ENCODE measurements around the gene FAM131B.
"Not testable (repeated sequence)": the region's sequence is repeated elsewhere in the genome, so short reads cannot be mapped to it uniquely, and the experiment has no call there.

Gene FAM131B

DNA sequence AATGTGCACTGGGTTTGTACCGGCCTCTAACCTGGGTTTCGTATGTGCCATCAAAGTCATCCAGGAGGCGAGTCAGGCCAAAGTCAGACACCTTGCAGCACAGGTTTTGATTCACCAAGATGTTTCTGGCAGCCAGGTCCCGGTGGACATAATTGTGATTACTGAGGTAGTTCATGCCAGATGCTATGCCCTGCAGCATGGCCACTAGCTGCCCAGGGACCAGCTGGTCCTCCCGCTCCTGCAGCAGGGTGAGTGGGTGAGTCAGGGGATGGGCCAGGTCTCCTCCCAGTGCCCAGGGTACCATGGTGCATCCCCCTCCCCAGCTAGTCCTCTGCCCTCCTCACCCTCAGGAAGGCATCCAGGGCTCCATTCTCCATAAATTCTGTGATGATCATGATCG, 32.3 kb upstream of the FAM131B start:
- no peak for DNase-seq (ENCODE audit: low spot score)

DNA sequence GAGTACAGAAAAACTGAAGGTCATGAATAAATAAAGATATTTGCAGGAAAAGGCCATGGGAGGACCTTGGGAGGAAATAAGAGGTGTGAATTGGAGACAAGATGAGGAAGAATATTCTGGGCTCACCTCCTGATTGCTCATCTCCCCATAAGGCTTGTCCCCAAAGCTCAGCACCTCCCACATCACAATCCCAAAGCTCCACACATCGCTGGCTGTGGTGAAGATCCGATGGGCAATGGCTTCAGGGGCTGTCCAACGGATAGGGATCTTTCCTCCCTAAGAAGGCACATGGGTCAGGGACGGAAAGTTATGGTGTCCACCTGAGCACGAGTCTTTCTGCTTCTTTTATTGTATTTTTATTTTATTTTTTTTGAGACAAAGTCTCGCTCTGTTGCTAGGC, 31.6 kb upstream of the FAM131B start:
- DNase-seq (ENCODE audit: low spot score) = no peak

DNA sequence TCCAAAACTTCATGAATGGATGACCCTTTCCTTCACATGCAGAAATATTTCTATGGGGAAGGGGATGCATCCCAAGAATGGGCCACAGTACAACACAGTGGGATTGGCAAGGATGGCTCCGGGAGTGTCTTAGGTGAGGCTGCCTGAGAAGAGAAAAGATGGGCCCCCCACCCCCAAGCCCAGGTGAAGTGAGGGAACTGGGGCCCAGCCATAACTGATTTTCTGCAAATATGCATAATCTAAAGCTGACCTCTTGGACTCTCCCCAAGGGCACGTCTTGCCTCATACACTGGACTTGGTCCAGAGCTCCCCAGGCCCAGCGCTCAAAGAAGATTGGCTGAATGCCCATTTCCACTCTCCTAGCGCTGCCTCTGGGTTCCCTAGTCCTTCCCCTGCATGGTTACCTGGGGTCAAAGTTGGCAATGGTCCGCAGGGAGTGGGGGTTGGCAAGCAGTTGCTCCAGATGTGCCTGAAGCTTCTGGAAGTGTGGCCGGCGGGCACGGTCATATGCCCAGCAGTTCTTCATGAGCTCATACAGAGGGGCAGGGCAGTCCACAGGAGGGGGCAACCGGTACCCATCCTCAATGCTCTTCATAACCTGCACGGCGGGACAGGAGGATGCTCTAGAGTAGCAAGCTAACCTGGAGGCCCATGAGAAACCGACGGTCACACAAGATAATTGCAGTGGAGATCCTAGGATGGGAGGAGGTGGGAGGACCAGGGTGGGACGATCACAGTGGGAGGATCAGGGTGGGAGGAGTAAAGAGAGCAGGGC, 30.9 kb upstream of the FAM131B start:
- DNase-seq (ENCODE audit: low spot score) = no peak

DNA sequence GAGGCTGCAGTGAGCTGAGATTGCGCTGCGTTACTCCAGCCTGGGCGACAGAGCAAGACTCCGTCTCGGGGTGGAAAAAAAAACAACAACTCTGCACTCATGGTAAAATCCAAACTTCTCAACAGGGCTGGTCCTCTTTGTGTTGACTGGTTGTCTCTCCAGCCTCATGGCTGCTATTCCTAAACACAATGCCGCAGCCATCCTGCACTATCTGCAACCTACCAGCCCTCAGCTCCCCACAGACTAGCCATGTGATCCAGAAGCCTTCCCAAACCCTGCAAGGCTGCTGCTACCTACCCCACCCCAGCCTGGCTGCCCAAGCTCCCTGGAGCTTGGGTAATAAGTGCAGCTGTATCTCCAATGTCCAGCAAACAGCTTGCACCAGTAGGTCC, 30.4 kb upstream of the FAM131B start:
- no peak for DNase-seq (ENCODE audit: low spot score)

DNA sequence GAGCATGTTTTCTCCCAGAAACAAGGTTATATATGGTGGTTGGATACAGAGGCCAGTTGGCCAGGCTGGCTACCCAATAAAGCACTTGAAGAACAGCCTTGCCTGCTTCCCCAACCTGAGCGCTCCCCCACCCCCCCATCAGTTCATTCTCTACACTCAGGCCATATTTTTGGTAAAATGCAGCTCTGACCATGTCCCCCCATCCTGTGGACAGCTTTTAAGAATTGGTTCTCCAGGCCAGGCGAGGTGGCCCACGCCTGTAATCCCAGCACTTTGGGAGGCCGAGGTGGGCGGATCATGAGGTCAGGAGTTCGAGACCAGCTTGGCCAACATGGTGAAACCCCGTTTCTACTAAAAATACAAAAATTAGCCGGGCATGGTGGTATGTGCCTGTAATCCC, 29.9 kb upstream of the FAM131B start:
- DNase-seq (ENCODE audit: low spot score) = not testable (repeated sequence)

DNA sequence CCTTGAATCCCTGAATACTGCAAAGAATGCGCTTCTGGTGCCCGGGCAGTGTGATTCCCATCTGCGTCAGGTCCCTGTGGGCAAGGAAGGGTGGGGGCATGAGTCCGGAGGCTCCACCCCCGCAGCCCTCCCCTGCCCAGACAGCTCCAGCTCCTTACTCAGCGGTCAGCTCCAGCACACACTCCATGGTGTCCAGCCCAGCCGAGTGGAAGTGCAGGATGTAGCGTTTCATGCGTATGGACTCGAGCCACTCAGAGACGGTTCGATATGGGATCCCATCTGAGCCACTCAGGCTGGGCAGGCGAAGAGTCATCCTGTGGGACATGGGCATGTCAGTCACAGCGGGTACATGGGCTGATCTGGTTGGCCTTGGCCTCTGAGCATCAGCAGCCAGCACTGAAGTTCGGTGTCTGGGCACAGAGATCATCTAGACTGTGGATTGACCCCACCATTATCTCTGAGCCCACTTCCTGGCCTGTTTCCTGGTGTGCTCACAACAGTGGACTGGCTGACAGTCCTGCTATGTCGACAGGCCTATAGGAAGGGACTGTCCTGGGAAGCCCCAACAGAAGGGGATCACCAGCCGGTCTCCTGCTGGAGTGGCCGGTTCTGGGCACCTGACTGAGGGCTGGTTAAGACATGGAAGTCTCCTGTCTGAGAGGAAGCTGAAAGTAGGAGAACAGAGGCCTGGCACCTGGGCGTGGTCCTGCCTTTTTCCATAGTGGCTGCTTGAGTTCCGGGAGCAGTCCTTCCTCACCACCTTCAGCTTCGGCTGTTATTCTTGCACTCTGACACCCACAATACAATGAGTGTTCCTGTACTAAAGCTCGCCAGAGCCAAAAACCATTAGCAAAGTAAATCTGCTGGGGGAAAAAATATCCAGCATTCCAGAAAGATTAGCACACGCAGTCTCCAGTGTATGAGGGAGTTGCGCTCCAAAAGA, 29.2 kb upstream of the FAM131B start:
- DNase-seq (ENCODE audit: low spot score) = no peak

DNA sequence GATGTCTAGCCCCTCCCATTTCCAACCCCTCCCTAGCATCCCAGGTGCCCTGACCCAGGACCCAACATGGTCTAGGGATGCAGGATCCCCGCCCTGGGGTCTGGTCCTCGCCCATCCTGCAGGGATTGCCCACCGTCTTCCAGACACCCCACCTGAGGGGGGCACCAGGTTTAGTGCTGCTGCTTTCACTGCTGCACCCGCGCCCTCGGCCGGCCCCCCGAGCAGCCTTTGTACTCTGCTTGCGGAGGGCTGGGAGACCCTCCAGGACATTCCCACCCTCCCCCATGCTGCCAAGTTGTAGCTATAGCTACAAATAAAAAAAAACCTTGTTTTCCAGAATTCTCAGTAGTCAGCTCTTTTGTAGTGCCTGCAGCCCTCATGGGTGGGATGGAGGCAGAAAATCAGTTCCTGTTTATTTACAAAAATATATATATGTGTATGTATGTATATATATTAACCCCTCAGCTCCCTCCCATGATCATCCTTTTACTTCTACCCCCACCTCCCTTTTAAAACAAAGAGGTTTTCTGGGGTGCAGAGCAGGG, 28.3 kb upstream of the FAM131B start:
- DNase-seq (ENCODE audit: low spot score) = no peak

DNA sequence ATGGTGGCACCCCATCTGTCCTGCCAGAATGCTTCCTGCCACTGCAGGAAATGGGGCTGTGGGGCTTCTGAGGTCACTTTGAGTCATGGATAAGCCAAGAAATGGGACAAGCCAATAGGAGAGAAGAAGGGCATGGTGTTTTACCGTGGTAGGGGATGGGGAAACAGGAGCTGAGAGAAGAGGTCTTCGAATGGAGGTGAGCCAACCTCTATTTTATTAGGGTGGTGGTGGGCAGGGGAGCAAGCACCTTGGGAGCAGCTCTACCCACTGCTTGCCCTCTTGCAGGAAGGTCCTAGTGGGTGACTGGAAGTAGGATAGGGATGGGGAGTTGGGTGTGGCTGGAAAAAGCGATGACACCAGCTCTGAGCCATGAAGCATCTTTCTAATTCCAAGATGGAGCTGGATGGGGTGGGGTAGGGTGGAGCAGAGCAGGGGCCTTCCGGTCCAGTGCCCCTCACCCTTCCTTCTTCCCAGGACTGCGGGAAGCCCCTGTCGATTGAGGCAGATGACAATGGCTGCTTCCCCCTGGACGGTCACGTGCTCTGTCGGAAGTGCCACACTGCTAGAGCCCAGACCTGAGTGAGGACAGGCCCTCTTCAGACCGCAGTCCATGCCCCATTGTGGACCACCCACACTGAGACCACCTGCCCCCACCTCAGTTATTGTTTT, 27.7 kb upstream of the FAM131B start:
- DNase-seq (ENCODE audit: low spot score) = no peak

DNA sequence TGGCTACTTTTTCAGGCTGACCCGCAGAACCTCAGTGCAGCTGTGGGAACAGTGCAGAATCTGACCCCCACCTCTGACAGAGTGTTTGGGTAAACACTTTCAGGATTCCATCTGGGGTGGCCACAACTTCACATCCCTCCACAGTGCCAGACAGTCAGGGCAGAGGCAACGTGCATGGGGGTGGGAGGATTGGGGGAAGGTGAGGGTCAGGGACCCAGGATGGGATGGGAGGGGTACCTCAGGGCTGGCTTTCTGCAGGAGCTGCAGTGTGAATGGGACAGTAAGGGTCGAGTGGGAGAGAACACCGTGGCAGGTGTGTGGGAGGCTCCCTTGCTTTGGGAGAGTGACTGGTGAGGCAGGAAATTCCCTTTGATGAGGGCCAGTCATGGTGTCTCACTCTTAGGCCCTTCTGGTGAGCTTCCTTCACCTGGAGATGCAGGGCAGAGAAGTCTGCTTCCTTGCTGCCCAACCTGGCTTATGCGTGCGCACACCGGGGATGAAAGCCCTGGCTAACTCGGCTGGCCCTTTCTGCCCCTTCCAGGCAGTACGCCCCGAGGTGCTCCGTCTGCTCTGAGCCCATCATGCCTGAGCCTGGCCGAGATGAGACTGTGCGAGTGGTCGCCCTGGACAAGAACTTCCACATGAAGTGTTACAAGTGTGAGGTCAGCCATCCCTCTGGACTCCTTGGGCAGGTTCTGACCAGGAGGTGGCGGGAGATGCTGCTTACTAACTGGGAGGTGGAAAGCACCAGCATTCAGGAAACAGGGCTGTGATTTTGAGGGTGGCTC, 27.0 kb upstream of the FAM131B start:
- DNase-seq (ENCODE audit: low spot score) = no peak

DNA sequence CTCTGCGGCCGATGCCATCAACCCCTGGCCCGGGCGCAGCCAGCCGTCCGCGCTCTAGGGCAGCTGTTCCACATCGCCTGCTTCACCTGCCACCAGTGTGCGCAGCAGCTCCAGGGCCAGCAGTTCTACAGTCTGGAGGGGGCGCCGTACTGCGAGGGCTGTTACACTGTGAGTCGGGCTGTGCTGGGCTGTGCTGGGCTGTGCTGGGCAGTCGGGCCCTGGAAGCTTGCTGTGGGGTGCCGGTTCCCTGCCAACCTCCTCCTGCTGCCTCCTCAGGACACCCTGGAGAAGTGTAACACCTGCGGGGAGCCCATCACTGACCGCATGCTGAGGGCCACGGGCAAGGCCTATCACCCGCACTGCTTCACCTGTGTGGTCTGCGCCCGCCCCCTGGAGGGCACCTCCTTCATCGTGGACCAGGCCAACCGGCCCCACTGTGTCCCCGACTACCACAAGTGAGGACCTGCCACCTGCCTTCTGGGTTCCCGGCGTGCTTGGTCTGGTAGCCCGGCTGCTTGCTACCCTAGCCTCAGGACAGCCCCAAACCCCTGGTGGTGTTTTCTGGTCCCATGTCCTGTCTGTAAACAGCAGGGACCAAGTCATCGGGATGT, 26.1 kb upstream of the FAM131B start:
- DNase-seq (ENCODE audit: low spot score) = no peak

DNA sequence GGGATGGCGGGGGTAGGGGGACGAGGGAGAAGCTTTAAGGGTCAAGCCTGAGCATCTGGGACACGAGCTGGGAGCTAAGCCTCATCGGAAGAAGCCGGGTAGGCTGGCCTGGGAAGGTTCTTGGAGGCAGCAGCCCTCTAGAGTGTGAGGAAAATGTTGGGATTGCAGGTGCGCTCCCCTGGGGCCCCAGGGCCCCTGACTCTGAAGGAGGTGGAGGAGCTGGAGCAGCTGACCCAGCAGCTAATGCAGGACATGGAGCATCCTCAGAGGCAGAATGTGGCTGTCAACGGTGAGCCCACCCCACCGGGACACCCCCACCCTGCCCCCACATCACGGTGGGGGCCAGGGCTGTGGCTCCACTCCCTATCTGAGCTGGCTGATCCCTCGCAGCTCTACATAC, 25.5 kb upstream of the FAM131B start:
- DNase-seq (ENCODE audit: low spot score) = no peak

DNA sequence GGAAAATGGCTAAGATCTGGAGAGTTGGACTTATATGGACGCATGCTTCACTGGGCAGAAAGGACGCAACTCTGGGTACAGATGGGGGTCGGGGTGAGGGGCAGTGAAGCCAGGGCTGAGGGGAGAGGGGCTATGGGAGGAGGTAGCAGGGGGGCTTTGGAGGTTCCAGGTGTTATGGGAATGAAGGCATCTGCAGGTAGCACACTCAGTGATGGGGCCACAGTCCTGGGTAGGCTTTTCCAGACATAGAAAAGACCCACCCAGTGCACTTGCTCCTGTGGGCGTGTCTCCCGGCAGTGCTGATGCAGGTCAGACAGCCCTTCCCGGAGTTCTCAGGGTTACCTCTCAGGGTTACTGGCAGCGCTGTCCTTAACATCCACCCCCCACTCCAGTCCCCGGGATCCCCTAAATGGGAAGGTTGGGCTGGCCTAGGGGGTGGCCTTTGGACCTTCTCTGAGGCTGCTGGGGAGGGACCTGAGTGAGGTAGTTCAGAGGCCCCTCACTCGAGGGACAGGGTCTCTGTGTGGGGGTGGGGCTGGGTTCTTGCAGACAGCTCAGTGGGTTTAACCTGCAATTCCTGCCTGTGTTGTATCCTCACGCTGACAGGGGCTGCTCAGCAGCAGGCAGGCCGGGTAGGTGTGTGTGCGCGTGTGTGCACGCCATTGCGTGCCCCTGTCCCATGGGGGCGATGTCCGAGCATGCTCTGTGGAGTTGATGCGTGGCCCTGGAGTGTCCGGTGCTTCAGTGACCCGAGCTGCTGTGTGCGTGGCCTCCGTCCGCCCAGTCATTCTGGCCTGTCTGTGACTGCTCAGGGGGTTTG, 24.9 kb upstream of the FAM131B start:
- no peak for DNase-seq (ENCODE audit: low spot score)

DNA sequence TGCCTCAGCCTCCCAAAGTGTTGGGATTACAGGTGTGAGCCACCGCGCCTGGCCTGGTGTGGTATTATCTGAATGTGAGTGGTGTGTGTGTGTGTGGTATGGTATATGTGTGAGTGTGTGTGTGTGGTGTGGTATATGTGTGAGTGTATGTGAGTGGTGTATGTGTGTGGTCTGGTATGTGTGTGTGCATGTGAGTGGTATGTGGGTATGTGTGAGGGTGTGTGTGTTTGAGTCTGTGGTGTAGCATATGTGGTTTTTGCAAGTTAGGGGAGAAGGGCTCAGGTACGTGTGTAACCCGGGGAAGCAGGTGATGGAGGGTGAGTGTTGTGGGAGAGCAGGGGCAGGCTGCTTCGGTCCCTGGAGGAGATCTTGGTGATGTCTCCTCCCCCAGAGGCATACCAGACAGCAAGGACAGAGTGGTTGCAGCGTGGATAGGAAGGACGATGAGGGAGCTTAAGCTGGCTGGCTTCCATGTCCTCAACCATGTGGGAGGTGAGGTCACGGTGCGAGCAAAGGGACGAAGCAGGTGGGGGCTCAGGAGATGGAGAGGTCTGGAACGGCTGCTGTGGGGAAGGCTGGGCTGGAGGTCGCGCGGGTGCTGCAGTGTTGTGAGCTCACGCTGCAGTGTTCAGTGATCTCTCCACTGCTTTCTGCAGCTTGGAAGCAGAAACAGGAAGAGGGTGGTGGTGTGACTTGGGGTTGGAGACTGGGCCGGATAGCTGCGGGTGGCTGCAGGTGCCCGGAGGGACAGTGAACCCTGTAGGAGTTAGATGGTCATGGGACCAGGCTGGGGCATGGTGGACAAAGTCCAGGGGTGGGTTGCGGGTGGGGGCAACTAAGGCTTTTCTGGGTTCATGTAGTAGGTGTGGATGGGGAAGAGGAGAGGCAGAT, 23.6 kb upstream of the FAM131B start:
- DNase-seq (ENCODE audit: low spot score) = no peak

DNA sequence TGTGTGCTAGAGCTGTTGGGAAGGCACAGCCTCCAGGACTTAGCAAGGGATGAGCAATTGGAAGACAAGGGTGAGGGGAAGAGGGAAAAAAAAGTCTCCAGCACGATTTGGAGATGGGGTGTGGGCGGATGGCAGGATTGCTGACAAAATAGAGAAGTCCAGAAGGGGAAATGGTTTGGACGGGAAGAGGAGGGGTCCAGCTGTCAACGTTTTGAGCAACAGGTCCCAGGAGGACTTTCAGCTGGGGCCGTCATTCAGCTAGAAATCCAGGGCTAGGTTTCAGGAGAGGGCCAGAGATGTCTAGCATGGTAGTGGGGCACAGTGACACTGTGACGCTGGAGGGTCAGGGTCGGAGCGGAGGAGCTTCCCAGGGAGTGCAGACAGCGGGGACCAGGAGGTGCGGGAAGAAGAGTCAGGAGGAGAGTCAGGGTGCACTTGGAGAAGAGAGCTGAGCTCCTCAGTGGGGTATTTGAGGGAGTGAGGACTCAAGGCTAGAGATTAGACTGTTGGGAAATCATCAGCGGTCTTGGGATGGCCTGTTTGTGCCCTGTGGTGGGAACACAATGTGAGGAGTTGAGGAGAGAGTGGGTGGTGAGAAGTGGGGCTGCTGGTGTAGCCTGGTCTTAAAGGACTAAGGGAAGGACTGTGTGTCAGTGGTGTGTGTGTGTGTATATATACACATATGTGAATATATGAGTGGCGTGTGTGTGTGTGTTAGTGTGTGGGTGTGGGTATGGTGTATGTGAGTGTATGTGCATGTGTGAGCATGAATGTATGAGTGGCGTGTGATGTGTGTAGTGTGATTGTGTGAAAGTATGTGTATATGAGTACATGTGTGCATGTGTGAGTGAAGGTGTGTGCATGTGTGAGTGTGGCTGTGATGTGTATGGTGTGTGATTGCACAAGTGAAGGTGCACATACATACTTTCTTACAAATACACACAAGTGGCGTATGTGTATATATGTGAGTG, 22.4 kb upstream of the FAM131B start:
- DNase-seq (ENCODE audit: low spot score) = no peak

DNA sequence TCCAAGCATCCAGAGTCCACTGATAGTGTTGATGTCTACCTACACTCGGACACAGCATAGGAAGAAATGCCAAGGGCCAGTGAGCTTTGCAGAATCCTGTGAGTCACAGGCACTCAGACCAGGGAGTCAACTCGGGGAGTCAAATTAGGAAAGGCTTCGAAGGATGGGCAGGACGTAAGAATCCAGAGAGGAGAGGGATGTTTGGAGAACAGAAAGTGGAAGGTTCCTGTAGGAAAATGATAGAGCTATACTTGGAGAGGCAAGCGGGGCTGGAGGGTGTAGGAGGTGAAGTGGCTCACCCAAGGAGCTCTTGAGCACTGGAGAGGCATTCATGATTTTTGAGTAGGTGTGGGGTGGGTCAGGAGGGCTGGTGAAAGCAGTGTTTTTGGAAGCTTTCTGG, 21.6 kb upstream of the FAM131B start:
- no peak for DNase-seq (ENCODE audit: low spot score)

DNA sequence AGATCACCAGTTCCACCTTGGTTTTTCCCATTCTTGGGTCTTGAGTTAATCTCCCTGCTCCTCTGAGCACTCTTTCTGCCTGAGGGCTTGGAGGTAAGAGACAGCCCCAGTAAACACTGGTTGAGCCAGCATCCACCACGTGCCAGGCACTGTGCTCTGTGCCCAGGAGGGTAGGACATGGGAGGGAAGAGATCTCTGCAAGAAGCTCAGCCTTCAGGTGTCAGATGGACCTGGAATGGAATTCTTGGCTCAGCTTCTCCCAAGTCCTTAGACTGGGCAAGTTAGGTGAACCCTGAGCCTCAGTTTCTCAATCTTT, 21.1 kb upstream of the FAM131B start:
- no peak for DNase-seq (ENCODE audit: low spot score)

DNA sequence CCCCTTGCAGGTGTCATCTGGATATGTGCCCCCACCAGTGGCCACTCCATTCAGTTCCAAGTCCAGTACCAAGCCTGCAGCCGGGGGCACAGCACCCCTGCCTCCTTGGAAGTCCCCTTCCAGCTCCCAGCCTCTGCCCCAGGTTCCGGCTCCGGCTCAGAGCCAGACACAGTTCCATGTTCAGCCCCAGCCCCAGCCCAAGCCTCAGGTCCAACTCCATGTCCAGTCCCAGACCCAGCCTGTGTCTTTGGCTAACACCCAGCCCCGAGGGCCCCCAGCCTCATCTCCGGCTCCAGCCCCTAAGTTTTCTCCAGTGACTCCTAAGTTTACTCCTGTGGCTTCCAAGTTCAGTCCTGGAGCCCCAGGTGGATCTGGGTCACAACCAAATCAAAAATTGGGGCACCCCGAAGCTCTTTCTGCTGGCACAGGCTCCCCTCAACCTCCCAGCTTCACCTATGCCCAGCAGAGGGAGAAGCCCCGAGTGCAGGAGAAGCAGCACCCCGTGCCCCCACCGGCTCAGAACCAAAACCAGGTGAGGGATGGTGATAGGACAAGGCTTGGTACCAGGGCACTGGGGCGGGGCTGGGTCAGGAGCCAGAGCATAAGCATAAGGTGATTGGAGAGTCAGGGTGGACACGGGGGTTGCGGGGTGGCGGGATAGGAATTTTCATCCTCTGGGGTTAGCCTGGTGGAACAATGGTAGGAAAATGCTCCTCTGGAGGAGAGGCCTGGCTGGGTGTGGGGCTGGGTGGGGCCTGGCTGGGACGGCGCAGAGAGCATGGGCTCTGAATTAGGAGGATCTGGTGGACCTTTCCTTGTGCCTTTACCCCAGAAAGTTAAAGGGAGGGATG, 20.5 kb upstream of the FAM131B start:
- no peak for DNase-seq (ENCODE audit: low spot score)
